ENCODE data around the gene CABP1.

Gene CABP1

DNA sequence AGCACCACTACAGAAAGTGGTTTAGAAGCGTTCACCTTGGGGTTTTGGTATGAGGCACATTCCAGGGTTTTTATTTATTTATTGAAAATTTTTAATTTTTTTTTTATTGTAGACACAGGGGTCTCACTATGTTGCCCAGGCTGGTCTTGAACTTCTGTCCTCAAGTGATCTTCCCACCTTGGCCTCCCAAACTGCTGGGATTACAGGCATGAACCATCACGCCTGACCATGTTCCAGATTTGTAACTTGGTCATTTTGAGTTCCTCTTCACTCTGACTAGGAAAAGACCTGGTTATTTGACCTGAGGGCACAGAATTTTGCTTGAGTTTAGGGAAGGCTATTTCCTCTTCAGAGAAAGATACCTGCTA lies 49.6 kb downstream of the CABP1 start:
- no peak overlapping the region for H3K27ac ChIP-seq (ENCODE audit: low read length)

DNA sequence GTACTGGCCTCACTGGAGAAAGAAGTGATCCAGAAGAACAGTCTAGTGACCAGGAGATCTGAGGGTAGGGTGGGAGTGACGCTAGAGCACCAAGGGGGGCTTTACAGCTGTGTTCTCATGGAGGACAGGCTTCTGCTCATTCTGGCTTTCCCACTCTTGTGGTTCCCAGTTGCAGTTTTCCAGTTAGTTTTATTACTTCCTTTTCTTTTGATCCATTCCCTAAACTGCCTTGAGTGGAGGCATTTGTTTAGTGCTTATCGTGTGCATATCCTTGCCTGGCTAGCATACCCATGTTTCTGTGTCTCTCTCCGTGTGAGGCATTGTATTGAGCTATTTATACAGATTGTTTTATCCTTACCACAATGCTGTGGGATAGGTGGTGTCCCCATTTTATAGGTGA lies 50.6 kb downstream of the CABP1 start:
- Histone ChIP-seq H3K9ac (ENCODE audit: low read length) (no peak overlapping the region), H3K4me1 (ENCODE audit: low read length) (no peaks in the 10 kb centered on the region)

More for the DNA sequence above, 49.6 kb downstream of the CABP1 start:
- Histone ChIP-seq H3K4me3 (ENCODE audit: low read length) (no peak overlapping the region), H3K4me1 (ENCODE audit: low read length) (0 out of 2 replicates have a peak, but pooled peaks cover 3% of the 10 kb centered on the region), H3K9me3 (replicated peaks; ENCODE audit: insufficient read depth, low read length) (no peaks in the 10 kb centered on the region), H3F3A (ENCODE audit: insufficient read depth, low read length) (peaks cover 4% of the 10 kb centered on the region; the same call in 1 of the 2 replicates), H3K4me2 (ENCODE audit: low read depth, low read length) (no peak overlapping the region), H3K27me3 (replicated peaks; ENCODE audit: insufficient read depth, low read length) (no peaks in the 10 kb centered on the region), H3K36me3 (replicated peaks; ENCODE audit: insufficient read depth, low read length) (no peaks in the 10 kb centered on the region), H3K79me2 (ENCODE audit: low read length) (peaks cover 53% of the 10 kb centered on the region), H2AFZ (ENCODE audit: low read length) (no peak overlapping the region), H4K20me1 (ENCODE audit: insufficient read depth, low read length) (no peaks in the 10 kb centered on the region), H3K9ac (ENCODE audit: low read length) (no peak overlapping the region), H3K9me2 (replicated peaks; ENCODE audit: insufficient read depth, low read length) (no peaks in the 10 kb centered on the region)
- DNase-seq, result no peak
- TF ChIP-seq, protein P1, sequence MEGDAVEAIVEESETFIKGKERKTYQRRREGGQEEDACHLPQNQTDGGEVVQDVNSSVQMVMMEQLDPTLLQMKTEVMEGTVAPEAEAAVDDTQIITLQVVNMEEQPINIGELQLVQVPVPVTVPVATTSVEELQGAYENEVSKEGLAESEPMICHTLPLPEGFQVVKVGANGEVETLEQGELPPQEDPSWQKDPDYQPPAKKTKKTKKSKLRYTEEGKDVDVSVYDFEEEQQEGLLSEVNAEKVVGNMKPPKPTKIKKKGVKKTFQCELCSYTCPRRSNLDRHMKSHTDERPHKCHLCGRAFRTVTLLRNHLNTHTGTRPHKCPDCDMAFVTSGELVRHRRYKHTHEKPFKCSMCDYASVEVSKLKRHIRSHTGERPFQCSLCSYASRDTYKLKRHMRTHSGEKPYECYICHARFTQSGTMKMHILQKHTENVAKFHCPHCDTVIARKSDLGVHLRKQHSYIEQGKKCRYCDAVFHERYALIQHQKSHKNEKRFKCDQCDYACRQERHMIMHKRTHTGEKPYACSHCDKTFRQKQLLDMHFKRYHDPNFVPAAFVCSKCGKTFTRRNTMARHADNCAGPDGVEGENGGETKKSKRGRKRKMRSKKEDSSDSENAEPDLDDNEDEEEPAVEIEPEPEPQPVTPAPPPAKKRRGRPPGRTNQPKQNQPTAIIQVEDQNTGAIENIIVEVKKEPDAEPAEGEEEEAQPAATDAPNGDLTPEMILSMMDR (IDR thresholded peaks at IDR 0.05; ENCODE audit: low read length), result no peak
- TF ChIP-seq EZH2 (optimal IDR thresholded peaks at IDR 0.05; ENCODE audit: low read depth, low read length) (no peak), EZH2phosphoT487 (IDR thresholded peaks at IDR 0.05; ENCODE audit: low read length) (no peak)

DNA sequence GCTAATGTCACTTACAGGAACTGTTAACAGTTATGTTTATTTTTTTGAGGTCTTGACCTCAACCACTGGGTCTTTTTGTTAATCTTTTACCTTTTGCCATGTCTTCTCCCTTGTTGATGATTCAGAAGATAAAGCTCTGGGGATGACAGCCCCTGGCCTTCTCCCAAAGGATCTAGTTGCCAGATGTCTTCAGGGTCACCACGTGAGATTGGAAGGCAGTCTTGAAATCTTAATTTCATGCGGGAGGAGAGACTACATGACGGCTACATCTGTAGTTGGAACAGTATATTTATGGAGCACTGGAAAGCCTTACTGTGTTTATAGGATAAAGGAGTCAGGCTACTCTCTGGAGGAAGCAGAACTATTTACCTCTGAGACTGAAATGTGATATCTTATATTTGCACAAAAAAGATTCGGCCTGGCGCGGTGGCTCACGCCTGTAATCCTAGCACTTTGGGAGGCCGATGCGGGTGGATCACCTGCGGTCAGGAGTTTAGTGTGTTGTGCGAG lies 52.2 kb downstream of the CABP1 start:
- no peak overlapping the region for H2AFZ ChIP-seq (ENCODE audit: low read length)
- no peaks in the 10 kb centered on the region for H3F3A ChIP-seq (ENCODE audit: insufficient read depth, low read length)
- DNase-seq, result no peak
- H3K36me3 ChIP-seq (replicated peaks; ENCODE audit: insufficient read depth, low read length), result no peaks in the 10 kb centered on the region
- H3K27ac ChIP-seq (ENCODE audit: low read length), result no peak overlapping the region
- H3K9me3 ChIP-seq (replicated peaks; ENCODE audit: insufficient read depth, low read length), result no peaks in the 10 kb centered on the region
- no peaks in the 10 kb centered on the region for H3K27me3 ChIP-seq (replicated peaks; ENCODE audit: insufficient read depth, low read length)
- H3K4me1 ChIP-seq (ENCODE audit: low read length), result no peaks in the 10 kb centered on the region
- no peaks in the 10 kb centered on the region for H3K9me2 ChIP-seq (replicated peaks; ENCODE audit: insufficient read depth, low read length)
- no peak overlapping the region for H3K9ac ChIP-seq (ENCODE audit: low read length)
- peaks cover 50% of the 10 kb centered on the region for H3K79me2 ChIP-seq (ENCODE audit: low read length)
- no peak overlapping the region for H3K4me3 ChIP-seq (ENCODE audit: low read length)
- no peaks in the 10 kb centered on the region for H4K20me1 ChIP-seq (ENCODE audit: insufficient read depth, low read length)
- no peak overlapping the region for H3K4me2 ChIP-seq (ENCODE audit: low read depth, low read length)
- no peak for TF ChIP-seq EZH2 (optimal IDR thresholded peaks at IDR 0.05; ENCODE audit: low read depth, low read length)
- TF ChIP-seq, protein P1 (IDR thresholded peaks at IDR 0.05; ENCODE audit: low read length), result no peak
- no peak for TF ChIP-seq EZH2phosphoT487 (IDR thresholded peaks at IDR 0.05; ENCODE audit: low read length)

More for the DNA sequence above, 50.6 kb downstream of the CABP1 start:
- Histone ChIP-seq H3K79me2 (ENCODE audit: low read length) (peaks cover 53% of the 10 kb centered on the region), H3K27ac (ENCODE audit: low read length) (no peak overlapping the region), H3K27me3 (replicated peaks; ENCODE audit: insufficient read depth, low read length) (no peaks in the 10 kb centered on the region), H3K9me3 (replicated peaks; ENCODE audit: insufficient read depth, low read length) (no peaks in the 10 kb centered on the region), H3K36me3 (replicated peaks; ENCODE audit: insufficient read depth, low read length) (no peaks in the 10 kb centered on the region), H2AFZ (ENCODE audit: low read length) (no peak overlapping the region), H4K20me1 (ENCODE audit: insufficient read depth, low read length) (no peaks in the 10 kb centered on the region), H3K4me2 (ENCODE audit: low read depth, low read length) (no peak overlapping the region), H3F3A (ENCODE audit: insufficient read depth, low read length) (no peaks in the 10 kb centered on the region), H3K9me2 (replicated peaks; ENCODE audit: insufficient read depth, low read length) (no peaks in the 10 kb centered on the region), H3K4me3 (ENCODE audit: low read length) (no peak overlapping the region)
- TF ChIP-seq EZH2 (optimal IDR thresholded peaks at IDR 0.05; ENCODE audit: low read depth, low read length), result no peak
- no peak for DNase-seq

DNA sequence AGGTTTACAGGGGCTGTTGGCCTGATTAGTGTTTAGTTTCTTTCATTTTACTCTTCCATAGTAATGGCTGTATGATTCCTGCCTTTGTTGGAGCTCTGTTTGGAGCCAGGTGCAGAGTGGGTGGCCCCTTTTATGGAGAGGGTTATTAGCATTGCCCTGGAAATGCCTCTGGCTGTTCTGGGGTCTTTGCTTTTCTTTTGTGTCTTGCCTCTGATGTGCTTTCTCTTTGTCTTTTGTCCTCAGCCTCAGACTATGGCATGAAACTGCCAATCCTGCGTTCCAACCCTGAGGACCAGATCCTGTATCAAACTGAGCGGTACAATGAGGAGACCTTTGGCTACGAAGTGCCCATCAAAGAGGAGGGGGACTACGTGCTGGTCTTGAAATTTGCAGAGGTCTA lies 53.4 kb downstream of the CABP1 start:
- no peaks in the 10 kb centered on the region for H4K20me1 ChIP-seq (ENCODE audit: insufficient read depth, low read length)
- H3K9me2 ChIP-seq (replicated peaks; ENCODE audit: insufficient read depth, low read length), result no peaks in the 10 kb centered on the region
- H3K36me3 ChIP-seq (replicated peaks; ENCODE audit: insufficient read depth, low read length), result no peaks in the 10 kb centered on the region
- TF ChIP-seq EZH2 (optimal IDR thresholded peaks at IDR 0.05; ENCODE audit: low read depth, low read length) (no peak), EZH2phosphoT487 (IDR thresholded peaks at IDR 0.05; ENCODE audit: low read length) (no peak)
- TF ChIP-seq, protein P1 (IDR thresholded peaks at IDR 0.05; ENCODE audit: low read length), result no peak
- no peak overlapping the region for H3K4me3 ChIP-seq (ENCODE audit: low read length)
- peaks cover 38% of the 10 kb centered on the region for H3K79me2 ChIP-seq (ENCODE audit: low read length)
- no peaks in the 10 kb centered on the region for H3F3A ChIP-seq (ENCODE audit: insufficient read depth, low read length)
- H3K4me2 ChIP-seq (ENCODE audit: low read depth, low read length), result no peak overlapping the region
- no peak overlapping the region for H3K27ac ChIP-seq (ENCODE audit: low read length)
- no peak overlapping the region for H3K9ac ChIP-seq (ENCODE audit: low read length)
- no peak overlapping the region for H2AFZ ChIP-seq (ENCODE audit: low read length)
- no peaks in the 10 kb centered on the region for H3K9me3 ChIP-seq (replicated peaks; ENCODE audit: insufficient read depth, low read length)
- DNase-seq, result no peak
- no peaks in the 10 kb centered on the region for H3K4me1 ChIP-seq (ENCODE audit: low read length)
- H3K27me3 ChIP-seq (replicated peaks; ENCODE audit: insufficient read depth, low read length), result no peaks in the 10 kb centered on the region

All from MM.1S (cell line).